Activated CD8-positive, alpha-beta T cell treated with anti-CD3 and anti-CD28 coated beads for 36 hours (primary cell): ENCODE measurements around the gene CRYL1. TPM values are rescaled to one million over a fixed set of nuclear protein-coding genes. Genes with fewer than 3 reads are reported as not detected.

Experiments
- ATAC-seq: fragments of 200-7000 bp; cut with Tn5 transposase; one replicate; pipeline ENCODE4 v1.10.0; 2021; ENCODE audit warnings: mild to moderate bottlenecking, moderate library complexity
- CTCF ChIA-PET: fragments of 350-600 bp; sonication (Branson Sonifier 250); formaldehyde crosslinking; loops from one replicate; lab custom pipeline; 2021; ENCODE audit warnings: antibody characterized with exemption; lab: Charles Lee
- POLR2A ChIA-PET: fragments of 350-600 bp; sonication (Branson Sonifier 250); formaldehyde crosslinking; loops from one replicate; lab custom pipeline; 2021; ENCODE audit warnings: antibody characterized with exemption; lab: Charles Lee
- DNase-seq: peaks from one replicate; pipeline ENCODE4 v3.0.0-alpha.2; 2020
- H3K27ac Mint-ChIP-seq: one replicate; pipeline ENCODE4 v1.8.0; 2021; ENCODE audit warnings: mild to moderate bottlenecking, mixed read lengths
- H3K27me3 Mint-ChIP-seq: one replicate; pipeline ENCODE4 v1.8.0; 2021; ENCODE audit warnings: mixed read lengths
- H3K36me3 Mint-ChIP-seq: one replicate; pipeline ENCODE4 v1.8.0; 2021; ENCODE audit warnings: low read depth, mixed read lengths
- H3K4me1 Mint-ChIP-seq: one replicate; pipeline ENCODE4 v1.8.0; 2021; ENCODE audit warnings: low read depth, mixed read lengths
- H3K4me3 Mint-ChIP-seq: one replicate; pipeline ENCODE4 v1.8.0; 2021; ENCODE audit warnings: mild to moderate bottlenecking, moderate library complexity, mixed read lengths
- H3K9me3 Mint-ChIP-seq: one replicate; pipeline ENCODE4 v1.8.0; 2021; ENCODE audit warnings: mixed read lengths
- intact Hi-C: fragments of 100-400 bp; cut with micrococcal nuclease; formaldehyde crosslinking; loops from one replicate; pipeline ENCODE4 v1.10.0; 2022
- total RNA-seq, 2 experiments: library from RNA; stranded (reverse); gene quantifications; one replicate each; pipeline ENCODE4 v1.2.3, GENCODE V29; 2021
- TF ChIP-seq, protein P1 (sequence below): fragments of 200-600 bp; IDR thresholded peaks from one replicate; pipeline ENCODE4 v1.8.0; 2022; ENCODE audit warnings: antibody characterized with exemption, mild to moderate bottlenecking

Gene CRYL1
- total RNA-seq, 2 experiments from 2014 or later, result 8.5 to 9.4 TPM

DNA sequence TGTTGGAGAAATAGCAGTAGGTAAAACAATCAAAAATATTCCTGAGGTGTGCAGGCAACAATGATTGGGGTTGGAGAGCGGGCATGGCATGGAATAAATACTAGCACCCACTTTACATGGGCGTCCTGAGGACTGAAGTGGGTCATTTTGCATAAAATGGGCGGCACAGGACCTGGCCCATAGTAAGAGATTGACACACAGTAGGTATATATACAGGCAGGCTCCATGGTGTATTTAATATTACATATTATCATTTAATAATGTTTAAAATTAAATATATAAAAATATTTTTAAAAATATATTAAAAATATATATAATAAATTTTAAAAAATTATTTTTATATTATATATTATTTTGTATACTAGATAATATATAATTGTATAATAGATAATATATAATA is 48.3 kb downstream of the CRYL1 start:
- H3K9me3 Mint-ChIP-seq, result no peaks in the 10 kb centered on the region
- H3K27me3 Mint-ChIP-seq, result no peaks in the 10 kb centered on the region
- H3K27ac Mint-ChIP-seq, result no peak overlapping the region
- ChIA-PET CTCF (no interaction called here), POLR2A (interaction anchor here (1.6 kb wide), 1 partner anchor 52 kb away, joined by 3 read pairs; no protein-coding TSS in a partner anchor)
- TF ChIP-seq, protein P1, sequence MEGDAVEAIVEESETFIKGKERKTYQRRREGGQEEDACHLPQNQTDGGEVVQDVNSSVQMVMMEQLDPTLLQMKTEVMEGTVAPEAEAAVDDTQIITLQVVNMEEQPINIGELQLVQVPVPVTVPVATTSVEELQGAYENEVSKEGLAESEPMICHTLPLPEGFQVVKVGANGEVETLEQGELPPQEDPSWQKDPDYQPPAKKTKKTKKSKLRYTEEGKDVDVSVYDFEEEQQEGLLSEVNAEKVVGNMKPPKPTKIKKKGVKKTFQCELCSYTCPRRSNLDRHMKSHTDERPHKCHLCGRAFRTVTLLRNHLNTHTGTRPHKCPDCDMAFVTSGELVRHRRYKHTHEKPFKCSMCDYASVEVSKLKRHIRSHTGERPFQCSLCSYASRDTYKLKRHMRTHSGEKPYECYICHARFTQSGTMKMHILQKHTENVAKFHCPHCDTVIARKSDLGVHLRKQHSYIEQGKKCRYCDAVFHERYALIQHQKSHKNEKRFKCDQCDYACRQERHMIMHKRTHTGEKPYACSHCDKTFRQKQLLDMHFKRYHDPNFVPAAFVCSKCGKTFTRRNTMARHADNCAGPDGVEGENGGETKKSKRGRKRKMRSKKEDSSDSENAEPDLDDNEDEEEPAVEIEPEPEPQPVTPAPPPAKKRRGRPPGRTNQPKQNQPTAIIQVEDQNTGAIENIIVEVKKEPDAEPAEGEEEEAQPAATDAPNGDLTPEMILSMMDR, result no peak
- DNase-seq (no peak), ATAC-seq (no peak)
- H3K4me1 Mint-ChIP-seq, result peaks cover 47% of the 10 kb centered on the region
- intact Hi-C loops, result loop anchor here (2.0 kb wide), 2 partner anchors 57 to 65 kb away; no protein-coding TSS in a partner anchor
- no peak overlapping the region for H3K4me3 Mint-ChIP-seq
- peaks cover 2% of the 10 kb centered on the region for H3K36me3 Mint-ChIP-seq

DNA sequence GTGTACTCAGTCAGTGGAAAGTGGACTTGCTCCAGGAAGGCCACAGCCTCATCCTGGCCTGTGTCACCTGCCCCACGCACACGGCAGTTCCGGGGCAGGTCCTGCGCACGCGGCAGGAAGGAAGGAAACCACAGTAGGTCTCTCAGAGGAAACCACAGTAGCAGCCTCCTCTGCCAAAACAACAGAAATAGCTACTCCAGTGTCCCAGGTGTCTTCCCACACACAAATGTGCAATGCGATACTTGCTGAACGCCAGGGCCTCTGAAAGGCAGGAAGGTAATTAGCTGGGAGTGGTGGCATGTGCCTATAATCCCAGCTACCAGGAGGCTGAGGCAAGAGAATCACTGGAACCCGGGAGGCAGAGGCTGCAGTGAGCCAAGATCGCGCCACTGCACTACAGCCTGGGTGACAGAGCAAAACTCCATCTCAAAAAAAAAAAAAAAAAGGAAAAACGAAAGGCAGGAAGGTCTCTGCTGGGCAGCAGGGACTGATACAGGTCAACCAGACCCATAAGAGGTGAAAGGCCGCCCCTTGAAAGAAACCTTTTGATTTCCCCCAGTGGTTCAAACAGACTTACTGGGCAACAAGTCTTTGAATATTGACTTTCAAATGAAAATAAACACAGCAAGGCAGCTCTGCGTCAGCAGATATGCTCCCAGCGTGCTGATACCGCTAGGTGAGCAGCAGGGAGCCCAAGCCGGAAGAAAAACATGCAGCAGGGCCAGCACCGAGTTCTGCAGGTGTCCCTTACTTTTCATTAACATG is 49.5 kb downstream of the CRYL1 start:
- intact Hi-C loops, result loop anchor here (2.0 kb wide), 2 partner anchors 55 to 63 kb away; no protein-coding TSS in a partner anchor
- Mint-ChIP-seq H3K27ac (peak overlapping the region; percentile 90), H3K27me3 (no peaks in the 10 kb centered on the region), H3K4me3 (peak overlapping the region; percentile 63), H3K4me1 (peaks cover 45% of the 10 kb centered on the region), H3K9me3 (no peaks in the 10 kb centered on the region), H3K36me3 (peaks cover 2% of the 10 kb centered on the region)
- ATAC-seq (peak; percentile 92), DNase-seq (peak; percentile 78)
- TF ChIP-seq, protein P1, result no peak
- ChIA-PET CTCF (interaction anchor here (0.7 to 1.9 kb wide), 9 partner anchors 12 to 449 kb away, joined by 3 to 10 read pairs (median 3); no protein-coding TSS in a partner anchor), POLR2A (interaction anchor here (0.5 to 1.6 kb wide), 7 partner anchors 9 to 261 kb away, joined by 3 to 6 read pairs (median 3); no protein-coding TSS in a partner anchor)

DNA sequence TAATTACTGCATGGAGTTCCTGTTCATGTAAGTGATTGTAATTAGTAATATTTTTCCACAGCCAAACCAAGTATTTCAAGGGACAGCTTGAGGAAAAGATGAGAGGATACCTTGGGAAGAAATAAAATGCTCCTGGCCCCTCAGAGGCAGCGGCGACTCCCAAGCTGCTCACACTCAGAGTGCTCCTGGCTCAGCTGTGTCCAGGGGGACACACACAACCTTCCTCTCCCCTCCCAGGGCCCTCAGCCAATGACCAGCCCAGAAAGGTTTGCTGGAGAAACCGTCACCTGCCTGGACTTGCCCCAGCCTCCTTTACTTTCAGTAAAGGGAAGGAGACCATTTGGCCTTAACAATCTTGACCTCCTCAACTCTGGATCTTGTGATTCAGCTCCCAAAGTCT is 51.1 kb downstream of the CRYL1 start:
- ATAC-seq, result no peak
- peak overlapping the region; percentile 63 for H3K4me3 Mint-ChIP-seq
- H3K27me3 Mint-ChIP-seq, result no peaks in the 10 kb centered on the region
- POLR2A ChIA-PET, result no interaction called here
- CTCF ChIA-PET, result interaction anchor here (1.3 kb wide), 1 partner anchor 354 kb away, joined by 5 read pairs; no protein-coding TSS in a partner anchor
- intact Hi-C loops, result loop anchor here (5.0 kb wide), 1 partner anchor 282 kb away; the partner anchor contains the start of gene GJB2
- H3K4me1 Mint-ChIP-seq, result peaks cover 41% of the 10 kb centered on the region
- no peaks in the 10 kb centered on the region for H3K36me3 Mint-ChIP-seq
- TF ChIP-seq, protein P1, result no peak
- peak overlapping the region; percentile 90 for H3K27ac Mint-ChIP-seq
- no peak for DNase-seq
- H3K9me3 Mint-ChIP-seq, result no peaks in the 10 kb centered on the region

DNA sequence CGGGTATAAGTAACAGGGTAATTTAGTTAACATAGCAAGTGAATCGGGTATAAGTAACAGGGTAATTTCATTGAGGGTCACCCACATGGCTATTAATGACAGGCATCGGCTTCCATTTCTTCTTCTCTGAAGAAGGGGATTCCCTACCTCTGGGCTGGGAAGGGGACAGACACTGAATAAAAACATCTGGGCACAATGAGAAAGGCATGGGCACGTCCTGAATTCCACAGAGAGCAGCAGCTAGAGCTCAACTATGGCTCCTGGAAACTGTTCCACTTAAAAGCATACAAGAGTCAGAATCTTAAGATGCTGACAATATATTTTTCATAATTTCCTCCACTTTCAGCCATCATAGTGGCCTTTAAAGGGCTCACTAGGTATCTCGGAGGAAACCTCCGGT is 51.8 kb downstream of the CRYL1 start:
- DNase-seq (no peak), ATAC-seq (no peak)
- TF ChIP-seq, protein P1, result no peak
- CTCF ChIA-PET, result interaction anchor here (1.3 kb wide), 1 partner anchor 354 kb away, joined by 5 read pairs; no protein-coding TSS in a partner anchor
- intact Hi-C loops, result loop anchor here (5.0 kb wide), 1 partner anchor 282 kb away; the partner anchor contains the start of gene GJB2
- POLR2A ChIA-PET, result interaction anchor here (0.6 kb wide), 1 partner anchor 21 kb away, joined by 3 read pairs; no protein-coding TSS in a partner anchor
- Mint-ChIP-seq H3K4me3 (no peak overlapping the region), H3K36me3 (no peaks in the 10 kb centered on the region), H3K4me1 (peaks cover 41% of the 10 kb centered on the region), H3K9me3 (no peaks in the 10 kb centered on the region), H3K27me3 (no peaks in the 10 kb centered on the region), H3K27ac (peak overlapping the region; percentile 7)
